K562 (cell line): Measurements from ENCODE around the gene CNRIP1. TPM values are rescaled to one million over a fixed set of nuclear protein-coding genes. Genes with fewer than 3 reads are reported as not detected.

Experiments used
- BHLHE40 ChIP-seq: IDR thresholded peaks from 2 replicates; pipeline ENCODE4 v1.6.1; 2011; ENCODE audit warnings: low read length, improper control_type of control experiment
- CREM ChIP-seq: IDR thresholded peaks from 2 replicates; pipeline ENCODE4 v1.6.1; 2014; ENCODE audit warnings: antibody characterized with exemption, low read depth
- E2F1 ChIP-seq: sonication (generic); formaldehyde crosslinking; IDR thresholded peaks from 2 replicates; pipeline ENCODE4 v1.8.1; 2023; ENCODE audit warnings: mild to moderate bottlenecking, missing genetic modification reagents, moderate library complexity
- HBP1 ChIP-seq: fragments of 450-650 bp; formaldehyde crosslinking; IDR thresholded peaks from 2 replicates; pipeline ENCODE4 v1.4.0; 2022; ENCODE audit warnings: missing genetic modification characterization
- IFI16 ChIP-seq: fragments of 250-450 bp; sonication (Bioruptor Pico); IDR thresholded peaks from 2 replicates; pipeline ENCODE4 v2.1.2; 2022; ENCODE audit warnings: mild to moderate bottlenecking, inconsistent platforms
- MYC ChIP-seq, 2 experiments: fragments of 250-450 bp in 1 of 2; sonication (Bioruptor Pico) in 1 of 2; IDR thresholded peaks; 2 replicates each; pipeline versions ENCODE4 v1.5.1 to v1.6.1; 2012 to 2021; ENCODE audit warnings: low read depth in 2 of 2, borderline replicate concordance in 1 of 2, improper control_type of control experiment in 1 of 2, low read length in 1 of 2, mild to moderate bottlenecking in 1 of 2, moderate library complexity in 1 of 2
- NFYB ChIP-seq: IDR thresholded peaks from 2 replicates; pipeline ENCODE4 v1.6.1; 2011; ENCODE audit warnings: mild to moderate bottlenecking, moderate library complexity; ENCODE audit not compliant: insufficient read length; ENCODE audit errors: extremely low read depth
- PHF8 ChIP-seq: fragments of 200-600 bp; sonication (generic); IDR thresholded peaks from 2 replicates; pipeline ENCODE4 v1.6.1; 2012; ENCODE audit warnings: mixed run types, mild to moderate bottlenecking, inconsistent platforms, low read length, moderate library complexity, borderline replicate concordance
- POLR2AphosphoS5 ChIP-seq: IDR thresholded peaks from 2 replicates; pipeline ENCODE4 v1.6.1; 2011; ENCODE audit warnings: mild to moderate bottlenecking, low read depth, low read length, moderate library complexity; ENCODE audit not compliant: control insufficient read depth, insufficient read depth
- RFX5 ChIP-seq: IDR thresholded peaks from 2 replicates; pipeline ENCODE4 v1.6.1; 2011; ENCODE audit warnings: low read depth, mild to moderate bottlenecking, improper control_type of control experiment, low read length
- SIN3A ChIP-seq, 2 experiments: fragments of 150-350 bp in 1 of 2; IDR thresholded peaks; 2 replicates each; pipeline ENCODE4 v1.6.1; 2011 to 2016; ENCODE audit warnings: borderline replicate concordance in 2 of 2, low read depth in 2 of 2, low read length in 2 of 2, mild to moderate bottlenecking in 2 of 2, moderate library complexity in 2 of 2; ENCODE audit not compliant: control insufficient read depth in 1 of 2
- TARDBP ChIP-seq: fragments of 450-650 bp; IDR thresholded peaks from 2 replicates; pipeline ENCODE4 v1.6.1; 2016
- ZBTB17 ChIP-seq: fragments of 450-650 bp; formaldehyde crosslinking; IDR thresholded peaks from 2 replicates; pipeline ENCODE4 v1.4.0; 2020; ENCODE audit warnings: mild to moderate bottlenecking
- ZBTB7A ChIP-seq: IDR thresholded peaks from 2 replicates; pipeline ENCODE4 v1.6.1; 2011; ENCODE audit warnings: low read depth, mild to moderate bottlenecking, low read length, moderate library complexity, borderline replicate concordance; ENCODE audit not compliant: control insufficient read depth
- ZC3H11A ChIP-seq: IDR thresholded peaks from 2 replicates; pipeline ENCODE4 v1.6.1; 2012; ENCODE audit warnings: low read depth, low read length, improper control_type of control experiment
- ZNF146 ChIP-seq: IDR thresholded peaks from one replicate; pipeline ENCODE4 v1.6.1; 2018; ENCODE audit warnings: missing compliant biosample characterization; ENCODE audit not compliant: unreplicated experiment
- ZNF232 ChIP-seq: sonication (generic); formaldehyde crosslinking; IDR thresholded peaks from 2 replicates; pipeline ENCODE4 v1.8.0; 2022; ENCODE audit warnings: mild to moderate bottlenecking, missing genetic modification reagents
- polyA plus RNA-seq, 8 experiments: library from polyadenylated mRNA; depleted of rRNA in 4 of 8; stranded (reverse) in 5 of 8; unstranded in 3 of 8; fragments of >200 nt; fragmentation: Nextera tagmentation in 2 of 8; fragmentation: Illumina TruSeq in 1 of 8; extraction: Ambion mirVana in 2 of 8; extraction: Trizol in 1 of 8; gene quantifications; 2 replicates each; pipeline versions ENCODE4 v1.2.1 to v1.2.3, GENCODE V29; 2011 to 2014; ENCODE audit warnings: inconsistent platforms in 1 of 8, missing spikeins in 1 of 8
- total RNA-seq, 7 experiments: library from RNA; depleted of rRNA in 6 of 7; stranded (reverse); fragments of >200 nt in 6 of 7; fragmentation: Illumina TruSeq in 2 of 7; extraction: Trizol in 2 of 7; gene quantifications; 2 replicates each; pipeline versions ENCODE4 v1.2.1 to v1.2.3, GENCODE V29; 2011 to 2021; ENCODE audit warnings: low replicate concordance in 1 of 7
- TF ChIP-seq, protein P1 (sequence below): IDR thresholded peaks from 2 replicates; pipeline ENCODE4 v1.6.1; 2014; ENCODE audit warnings: antibody characterized with exemption
- TF ChIP-seq, protein P2 (sequence below): sonication (generic); formaldehyde crosslinking; IDR thresholded peaks from 2 replicates; pipeline ENCODE4 v1.5.0; 2020; ENCODE audit warnings: missing genetic modification reagents
- TF ChIP-seq, protein P3 (sequence below): fragments of 450-650 bp; formaldehyde crosslinking; IDR thresholded peaks from 2 replicates; pipeline ENCODE4 v1.4.0; 2022; ENCODE audit warnings: missing genetic modification characterization

CNRIP1 gene
- total and polyA plus RNA-seq, 9 of the 15 experiments (the other 6 are each of a cell fraction or from before 2014, with no cell fraction given) = 0.59 to 2.1 (median 1.5) TPM

- TF ChIP-seq POLR2AphosphoS5 = peak; percentile 75
- no peak for TF ChIP-seq ZNF146 (CRISPR knock-in tag)
- TF ChIP-seq, protein P1, sequence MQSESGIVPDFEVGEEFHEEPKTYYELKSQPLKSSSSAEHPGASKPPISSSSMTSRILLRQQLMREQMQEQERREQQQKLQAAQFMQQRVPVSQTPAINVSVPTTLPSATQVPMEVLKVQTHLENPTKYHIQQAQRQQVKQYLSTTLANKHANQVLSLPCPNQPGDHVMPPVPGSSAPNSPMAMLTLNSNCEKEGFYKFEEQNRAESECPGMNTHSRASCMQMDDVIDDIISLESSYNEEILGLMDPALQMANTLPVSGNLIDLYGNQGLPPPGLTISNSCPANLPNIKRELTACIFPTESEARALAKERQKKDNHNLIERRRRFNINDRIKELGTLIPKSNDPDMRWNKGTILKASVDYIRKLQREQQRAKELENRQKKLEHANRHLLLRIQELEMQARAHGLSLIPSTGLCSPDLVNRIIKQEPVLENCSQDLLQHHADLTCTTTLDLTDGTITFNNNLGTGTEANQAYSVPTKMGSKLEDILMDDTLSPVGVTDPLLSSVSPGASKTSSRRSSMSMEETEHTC = peak; percentile 76
- peak; percentile 94 for TF ChIP-seq CREM
- 0 out of 2 replicates have a peak, but pooled peaks have one; percentile 33 for TF ChIP-seq ZBTB17 (CRISPR knock-in tag)
- peak; percentile 87 for TF ChIP-seq E2F1 (CRISPR knock-in tag)
- no peak for TF ChIP-seq NFYB
- peak; percentile 97 for TF ChIP-seq ZBTB7A
- TF ChIP-seq HBP1 (CRISPR knock-in tag) = 0 out of 2 replicates have a peak, but pooled peaks have one; percentile 61
- TF ChIP-seq BHLHE40 = peak; percentile 62
- TF ChIP-seq ZNF232 (CRISPR knock-in tag) = no peak
- TF ChIP-seq MYC (IDR thresholded peaks at IDR 0.05; ENCODE audit: low read depth, low read length) = peak; percentile 77; the same call in 1 of the 2 replicates
- TF ChIP-seq MYC (CRISPR knock-in tag; IDR thresholded peaks at IDR 0.05; ENCODE audit: borderline replicate concordance, low read depth) = no peak
- no peak for TF ChIP-seq RFX5
- peak; percentile 85; the same call in 1 of the 2 replicates for TF ChIP-seq PHF8
- TF ChIP-seq ZC3H11A = no peak
- TF ChIP-seq, protein P2, sequence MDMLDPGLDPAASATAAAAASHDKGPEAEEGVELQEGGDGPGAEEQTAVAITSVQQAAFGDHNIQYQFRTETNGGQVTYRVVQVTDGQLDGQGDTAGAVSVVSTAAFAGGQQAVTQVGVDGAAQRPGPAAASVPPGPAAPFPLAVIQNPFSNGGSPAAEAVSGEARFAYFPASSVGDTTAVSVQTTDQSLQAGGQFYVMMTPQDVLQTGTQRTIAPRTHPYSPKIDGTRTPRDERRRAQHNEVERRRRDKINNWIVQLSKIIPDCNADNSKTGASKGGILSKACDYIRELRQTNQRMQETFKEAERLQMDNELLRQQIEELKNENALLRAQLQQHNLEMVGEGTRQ = peak; percentile 95
- TF ChIP-seq IFI16 = no peak
- no peak; the same call in 1 of the 2 replicates for TF ChIP-seq TARDBP
- TF ChIP-seq, protein P3, sequence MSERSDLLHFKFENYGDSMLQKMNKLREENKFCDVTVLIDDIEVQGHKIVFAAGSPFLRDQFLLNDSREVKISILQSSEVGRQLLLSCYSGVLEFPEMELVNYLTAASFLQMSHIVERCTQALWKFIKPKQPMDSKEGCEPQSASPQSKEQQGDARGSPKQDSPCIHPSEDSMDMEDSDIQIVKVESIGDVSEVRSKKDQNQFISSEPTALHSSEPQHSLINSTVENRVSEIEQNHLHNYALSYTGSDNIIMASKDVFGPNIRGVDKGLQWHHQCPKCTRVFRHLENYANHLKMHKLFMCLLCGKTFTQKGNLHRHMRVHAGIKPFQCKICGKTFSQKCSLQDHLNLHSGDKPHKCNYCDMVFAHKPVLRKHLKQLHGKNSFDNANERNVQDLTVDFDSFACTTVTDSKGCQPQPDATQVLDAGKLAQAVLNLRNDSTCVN (CRISPR knock-in tag) = peak; percentile 74; the same call in 1 of the 2 replicates
- peak; percentile 45 to 68; a peak in 1 of 4 replicates for TF ChIP-seq SIN3A (IDR thresholded peaks at IDR 0.05; ENCODE audit: borderline replicate concordance in 2 of 2, control insufficient read depth in 1 of 2, low read depth in 2 of 2, low read length in 2 of 2)
These were observed 67.1 kb downstream of the CNRIP1 start, which contains the start of gene PPP3R1 (continued) for GRCh38 chr2:68252400-68253218.
